HL-60 (cell line): ENCODE results near the gene OPRD1.

ENCODE experiments used
- DNase-seq, 2 experiments: peaks; one replicate each; pipeline ENCODE4 v3.0.0-alpha.2; 2010 to 2020; ENCODE audit warnings: low read depth in 1 of 2, low spot score in 1 of 2
- H3K27ac ChIP-seq: fragments of 250-450 bp; sonication (Bioruptor Pico); replicated peaks from 2 replicates; pipeline ENCODE4 v1.5.1; 2020; ENCODE audit warnings: mild to moderate bottlenecking, moderate library complexity
- H3K27me3 ChIP-seq: fragments of 250-450 bp; sonication (Bioruptor Pico); 2 replicates; pipeline ENCODE4 v1.5.1; 2021; ENCODE audit warnings: mild to moderate bottlenecking, moderate library complexity; ENCODE audit not compliant: insufficient read depth, poor library complexity, severe bottlenecking
- H3K4me3 ChIP-seq: replicated peaks from 2 replicates; pipeline ENCODE4 v1.5.1; 2011; ENCODE audit warnings: mild to moderate bottlenecking, control low read depth, low read length; ENCODE audit not compliant: insufficient read depth
- CTCF ChIP-seq: IDR thresholded peaks from one replicate; pipeline ENCODE4 v1.5.1; 2011; ENCODE audit warnings: low read length, control low read depth, inconsistent platforms; ENCODE audit not compliant: insufficient read depth
- GABPA ChIP-seq: IDR thresholded peaks from 2 replicates; pipeline ENCODE4 v1.6.1; 2012; ENCODE audit warnings: low read depth
- POLR2AphosphoS5 ChIP-seq: IDR thresholded peaks from 2 replicates; pipeline ENCODE4 v1.6.1; 2012; ENCODE audit warnings: low read depth
- REST ChIP-seq: IDR thresholded peaks from 2 replicates; pipeline ENCODE4 v1.6.1; 2012; ENCODE audit warnings: low read depth; ENCODE audit not compliant: insufficient replicate concordance
- SPI1 ChIP-seq: IDR thresholded peaks from 2 replicates; pipeline ENCODE4 v1.6.1; 2012; ENCODE audit warnings: low read depth, mild to moderate bottlenecking, borderline replicate concordance

Gene OPRD1

GRCh38 chr1:28830814-28831213 is 18.8 kb downstream of the OPRD1 start:
- Histone ChIP-seq H3K4me3 (no peak overlapping the region), H3K27me3 (no peaks in the 10 kb centered on the region), H3K27ac (no peak overlapping the region)
- no peak for DNase-seq
- TF ChIP-seq GABPA (no peak), REST (no peak), SPI1 (no peak), CTCF (no peak), POLR2AphosphoS5 (no peak)

- Histone ChIP-seq H3K4me3 (no peak overlapping the region), H3K27me3 (no peaks in the 10 kb centered on the region), H3K27ac (no peak overlapping the region)
- no peak for DNase-seq
- TF ChIP-seq SPI1 (no peak), REST (no peak), CTCF (no peak), GABPA (no peak)
These were observed 21.0 kb downstream of the OPRD1 start for GRCh38 chr1:28832966-28833365.

GRCh38 chr1:28833381-28833780 is 21.4 kb downstream of the OPRD1 start:
- no peak for DNase-seq
- no peaks in the 10 kb centered on the region for H3K27me3 ChIP-seq
- H3K27ac ChIP-seq = no peak overlapping the region
- no peak for TF ChIP-seq CTCF
- no peak for TF ChIP-seq POLR2AphosphoS5
- no peak for TF ChIP-seq REST
- TF ChIP-seq SPI1 = no peak
- no peak overlapping the region for H3K4me3 ChIP-seq
